ENCODE data around the gene ZC3H4.

- no peak for TF ChIP-seq CTCF (conservative IDR thresholded peaks at IDR 0.05)
- no peak for TF ChIP-seq ZFX (IDR thresholded peaks at IDR 0.05)
Observed at GRCh38 chr19:47142779-47143178, 29.2 kb upstream of the ZC3H4 start.

Data from C4-2B (cell line).